Measurements from ENCODE around the gene SLF2. TPM values are rescaled to one million over a fixed set of nuclear protein-coding genes. Genes with fewer than 3 reads are reported as not detected.

Gene SLF2
- total RNA-seq, 1 experiment from 2014 or later, result 14.3 TPM

DNA sequence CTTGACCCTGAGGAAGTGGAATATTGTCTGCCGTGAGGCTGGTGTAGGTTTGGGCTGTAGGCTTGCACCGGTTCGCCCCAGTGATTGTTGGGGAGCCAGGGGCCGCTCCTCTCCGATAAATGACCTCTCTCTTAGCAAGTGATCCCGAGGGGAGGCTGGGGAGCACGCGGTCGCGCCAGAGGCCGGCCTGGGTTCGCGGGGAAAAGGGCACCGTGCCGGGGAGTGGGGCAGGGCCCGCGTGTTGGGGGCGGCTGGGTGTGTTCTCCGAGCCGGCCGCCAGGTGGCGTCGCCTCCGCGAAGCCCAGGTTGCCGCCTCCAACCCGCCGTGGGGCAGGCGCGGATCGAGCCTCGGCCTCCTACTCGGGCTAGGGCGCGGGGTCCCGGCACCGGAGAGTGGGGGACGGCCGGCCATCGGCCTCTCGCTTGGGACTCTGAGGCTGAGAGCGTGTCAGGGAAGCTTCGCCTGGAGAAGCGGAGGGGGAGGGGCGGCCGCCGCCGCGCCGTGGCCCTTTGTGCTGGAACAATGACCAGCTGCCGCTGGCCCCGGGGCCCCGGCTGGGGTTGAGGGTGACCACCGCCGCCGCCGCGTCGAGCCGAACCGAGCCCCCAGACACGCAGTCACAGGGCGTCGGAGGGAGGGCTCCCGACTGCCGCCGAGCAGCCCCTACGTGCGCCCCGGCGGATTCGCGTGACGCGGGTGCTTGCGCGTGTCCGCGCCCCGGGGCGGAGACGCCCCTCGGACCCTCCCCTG is 86.4 kb downstream of the SLF2 start (continued):
- TF ChIP-seq, protein P1, sequence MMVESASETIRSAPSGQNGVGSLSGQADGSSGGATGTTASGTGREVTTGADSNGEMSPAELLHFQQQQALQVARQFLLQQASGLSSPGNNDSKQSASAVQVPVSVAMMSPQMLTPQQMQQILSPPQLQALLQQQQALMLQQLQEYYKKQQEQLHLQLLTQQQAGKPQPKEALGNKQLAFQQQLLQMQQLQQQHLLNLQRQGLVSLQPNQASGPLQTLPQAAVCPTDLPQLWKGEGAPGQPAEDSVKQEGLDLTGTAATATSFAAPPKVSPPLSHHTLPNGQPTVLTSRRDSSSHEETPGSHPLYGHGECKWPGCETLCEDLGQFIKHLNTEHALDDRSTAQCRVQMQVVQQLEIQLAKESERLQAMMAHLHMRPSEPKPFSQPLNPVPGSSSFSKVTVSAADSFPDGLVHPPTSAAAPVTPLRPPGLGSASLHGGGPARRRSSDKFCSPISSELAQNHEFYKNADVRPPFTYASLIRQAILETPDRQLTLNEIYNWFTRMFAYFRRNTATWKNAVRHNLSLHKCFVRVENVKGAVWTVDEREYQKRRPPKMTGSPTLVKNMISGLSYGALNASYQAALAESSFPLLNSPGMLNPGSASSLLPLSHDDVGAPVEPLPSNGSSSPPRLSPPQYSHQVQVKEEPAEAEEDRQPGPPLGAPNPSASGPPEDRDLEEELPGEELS (CRISPR knock-in tag; IDR thresholded peaks at IDR 0.05), result no peak; the same call in 1 of the 2 replicates
- TF ChIP-seq, protein P2, sequence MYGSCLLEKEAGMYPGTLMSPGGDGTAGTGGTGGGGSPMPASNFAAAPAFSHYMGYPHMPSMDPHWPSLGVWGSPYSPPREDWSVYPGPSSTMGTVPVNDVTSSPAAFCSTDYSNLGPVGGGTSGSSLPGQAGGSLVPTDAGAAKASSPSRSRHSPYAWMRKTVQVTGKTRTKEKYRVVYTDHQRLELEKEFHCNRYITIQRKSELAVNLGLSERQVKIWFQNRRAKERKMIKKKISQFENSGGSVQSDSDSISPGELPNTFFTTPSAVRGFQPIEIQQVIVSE (CRISPR knock-in tag; IDR thresholded peaks at IDR 0.05; ENCODE audit: borderline replicate concordance), result no peak
- peak; percentile 56; the same call in 1 of the 2 replicates for TF ChIP-seq KAT7 (CRISPR knock-in tag; IDR thresholded peaks at IDR 0.05; ENCODE audit: borderline replicate concordance)
- 0 out of 2 replicates have a peak, but pooled peaks have one; percentile 71 for TF ChIP-seq ZNF138 (CRISPR knock-in tag; conservative IDR thresholded peaks at IDR 0.05)
- TF ChIP-seq, protein P3, sequence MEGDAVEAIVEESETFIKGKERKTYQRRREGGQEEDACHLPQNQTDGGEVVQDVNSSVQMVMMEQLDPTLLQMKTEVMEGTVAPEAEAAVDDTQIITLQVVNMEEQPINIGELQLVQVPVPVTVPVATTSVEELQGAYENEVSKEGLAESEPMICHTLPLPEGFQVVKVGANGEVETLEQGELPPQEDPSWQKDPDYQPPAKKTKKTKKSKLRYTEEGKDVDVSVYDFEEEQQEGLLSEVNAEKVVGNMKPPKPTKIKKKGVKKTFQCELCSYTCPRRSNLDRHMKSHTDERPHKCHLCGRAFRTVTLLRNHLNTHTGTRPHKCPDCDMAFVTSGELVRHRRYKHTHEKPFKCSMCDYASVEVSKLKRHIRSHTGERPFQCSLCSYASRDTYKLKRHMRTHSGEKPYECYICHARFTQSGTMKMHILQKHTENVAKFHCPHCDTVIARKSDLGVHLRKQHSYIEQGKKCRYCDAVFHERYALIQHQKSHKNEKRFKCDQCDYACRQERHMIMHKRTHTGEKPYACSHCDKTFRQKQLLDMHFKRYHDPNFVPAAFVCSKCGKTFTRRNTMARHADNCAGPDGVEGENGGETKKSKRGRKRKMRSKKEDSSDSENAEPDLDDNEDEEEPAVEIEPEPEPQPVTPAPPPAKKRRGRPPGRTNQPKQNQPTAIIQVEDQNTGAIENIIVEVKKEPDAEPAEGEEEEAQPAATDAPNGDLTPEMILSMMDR (IDR thresholded peaks at IDR 0.05), result peak; percentile 97
- TF ChIP-seq, protein P4, sequence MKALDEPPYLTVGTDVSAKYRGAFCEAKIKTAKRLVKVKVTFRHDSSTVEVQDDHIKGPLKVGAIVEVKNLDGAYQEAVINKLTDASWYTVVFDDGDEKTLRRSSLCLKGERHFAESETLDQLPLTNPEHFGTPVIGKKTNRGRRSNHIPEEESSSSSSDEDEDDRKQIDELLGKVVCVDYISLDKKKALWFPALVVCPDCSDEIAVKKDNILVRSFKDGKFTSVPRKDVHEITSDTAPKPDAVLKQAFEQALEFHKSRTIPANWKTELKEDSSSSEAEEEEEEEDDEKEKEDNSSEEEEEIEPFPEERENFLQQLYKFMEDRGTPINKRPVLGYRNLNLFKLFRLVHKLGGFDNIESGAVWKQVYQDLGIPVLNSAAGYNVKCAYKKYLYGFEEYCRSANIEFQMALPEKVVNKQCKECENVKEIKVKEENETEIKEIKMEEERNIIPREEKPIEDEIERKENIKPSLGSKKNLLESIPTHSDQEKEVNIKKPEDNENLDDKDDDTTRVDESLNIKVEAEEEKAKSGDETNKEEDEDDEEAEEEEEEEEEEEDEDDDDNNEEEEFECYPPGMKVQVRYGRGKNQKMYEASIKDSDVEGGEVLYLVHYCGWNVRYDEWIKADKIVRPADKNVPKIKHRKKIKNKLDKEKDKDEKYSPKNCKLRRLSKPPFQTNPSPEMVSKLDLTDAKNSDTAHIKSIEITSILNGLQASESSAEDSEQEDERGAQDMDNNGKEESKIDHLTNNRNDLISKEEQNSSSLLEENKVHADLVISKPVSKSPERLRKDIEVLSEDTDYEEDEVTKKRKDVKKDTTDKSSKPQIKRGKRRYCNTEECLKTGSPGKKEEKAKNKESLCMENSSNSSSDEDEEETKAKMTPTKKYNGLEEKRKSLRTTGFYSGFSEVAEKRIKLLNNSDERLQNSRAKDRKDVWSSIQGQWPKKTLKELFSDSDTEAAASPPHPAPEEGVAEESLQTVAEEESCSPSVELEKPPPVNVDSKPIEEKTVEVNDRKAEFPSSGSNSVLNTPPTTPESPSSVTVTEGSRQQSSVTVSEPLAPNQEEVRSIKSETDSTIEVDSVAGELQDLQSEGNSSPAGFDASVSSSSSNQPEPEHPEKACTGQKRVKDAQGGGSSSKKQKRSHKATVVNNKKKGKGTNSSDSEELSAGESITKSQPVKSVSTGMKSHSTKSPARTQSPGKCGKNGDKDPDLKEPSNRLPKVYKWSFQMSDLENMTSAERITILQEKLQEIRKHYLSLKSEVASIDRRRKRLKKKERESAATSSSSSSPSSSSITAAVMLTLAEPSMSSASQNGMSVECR (CRISPR knock-in tag; IDR thresholded peaks at IDR 0.05; ENCODE audit: borderline replicate concordance), result peak; percentile 39; the same call in 1 of the 2 replicates
- TF ChIP-seq MXD4 (CRISPR knock-in tag; IDR thresholded peaks at IDR 0.05; ENCODE audit: borderline replicate concordance), result no peak
- TF ChIP-seq HMGA2 (CRISPR knock-in tag; IDR thresholded peaks at IDR 0.05), result no peak
- TF ChIP-seq, protein P5, sequence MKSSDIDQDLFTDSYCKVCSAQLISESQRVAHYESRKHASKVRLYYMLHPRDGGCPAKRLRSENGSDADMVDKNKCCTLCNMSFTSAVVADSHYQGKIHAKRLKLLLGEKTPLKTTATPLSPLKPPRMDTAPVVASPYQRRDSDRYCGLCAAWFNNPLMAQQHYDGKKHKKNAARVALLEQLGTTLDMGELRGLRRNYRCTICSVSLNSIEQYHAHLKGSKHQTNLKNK (CRISPR knock-in tag; IDR thresholded peaks at IDR 0.05), result no peak
- TF ChIP-seq RELA (CRISPR knock-in tag; IDR thresholded peaks at IDR 0.05; ENCODE audit: borderline replicate concordance), result no peak
- TF ChIP-seq ZNF317 (CRISPR knock-in tag; IDR thresholded peaks at IDR 0.05; ENCODE audit: borderline replicate concordance, low read depth), result 0 out of 2 replicates have a peak, but pooled peaks have one; percentile 20
- no peak for TF ChIP-seq ZNF396 (CRISPR knock-in tag; IDR thresholded peaks at IDR 0.05; ENCODE audit: borderline replicate concordance)
- TF ChIP-seq, protein P6, sequence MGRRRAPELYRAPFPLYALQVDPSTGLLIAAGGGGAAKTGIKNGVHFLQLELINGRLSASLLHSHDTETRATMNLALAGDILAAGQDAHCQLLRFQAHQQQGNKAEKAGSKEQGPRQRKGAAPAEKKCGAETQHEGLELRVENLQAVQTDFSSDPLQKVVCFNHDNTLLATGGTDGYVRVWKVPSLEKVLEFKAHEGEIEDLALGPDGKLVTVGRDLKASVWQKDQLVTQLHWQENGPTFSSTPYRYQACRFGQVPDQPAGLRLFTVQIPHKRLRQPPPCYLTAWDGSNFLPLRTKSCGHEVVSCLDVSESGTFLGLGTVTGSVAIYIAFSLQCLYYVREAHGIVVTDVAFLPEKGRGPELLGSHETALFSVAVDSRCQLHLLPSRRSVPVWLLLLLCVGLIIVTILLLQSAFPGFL (CRISPR knock-in tag; IDR thresholded peaks at IDR 0.05; ENCODE audit: borderline replicate concordance), result no peak
- TF ChIP-seq, protein P7, sequence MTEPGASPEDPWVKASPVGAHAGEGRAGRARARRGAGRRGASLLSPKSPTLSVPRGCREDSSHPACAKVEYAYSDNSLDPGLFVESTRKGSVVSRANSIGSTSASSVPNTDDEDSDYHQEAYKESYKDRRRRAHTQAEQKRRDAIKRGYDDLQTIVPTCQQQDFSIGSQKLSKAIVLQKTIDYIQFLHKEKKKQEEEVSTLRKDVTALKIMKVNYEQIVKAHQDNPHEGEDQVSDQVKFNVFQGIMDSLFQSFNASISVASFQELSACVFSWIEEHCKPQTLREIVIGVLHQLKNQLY (CRISPR knock-in tag; IDR thresholded peaks at IDR 0.05), result no peak
- TF ChIP-seq MYBL2 (CRISPR knock-in tag; IDR thresholded peaks at IDR 0.05), result no peak
- peak; percentile 53; the same call in 1 of the 2 replicates for TF ChIP-seq CREM (CRISPR knock-in tag; IDR thresholded peaks at IDR 0.05)
- TF ChIP-seq ZNF263 (CRISPR knock-in tag; IDR thresholded peaks at IDR 0.05; ENCODE audit: low read depth), result no peak
- TF ChIP-seq, protein P8, sequence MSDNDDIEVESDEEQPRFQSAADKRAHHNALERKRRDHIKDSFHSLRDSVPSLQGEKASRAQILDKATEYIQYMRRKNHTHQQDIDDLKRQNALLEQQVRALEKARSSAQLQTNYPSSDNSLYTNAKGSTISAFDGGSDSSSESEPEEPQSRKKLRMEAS (CRISPR knock-in tag; IDR thresholded peaks at IDR 0.05), result peak; percentile 69
- TF ChIP-seq, protein P9, sequence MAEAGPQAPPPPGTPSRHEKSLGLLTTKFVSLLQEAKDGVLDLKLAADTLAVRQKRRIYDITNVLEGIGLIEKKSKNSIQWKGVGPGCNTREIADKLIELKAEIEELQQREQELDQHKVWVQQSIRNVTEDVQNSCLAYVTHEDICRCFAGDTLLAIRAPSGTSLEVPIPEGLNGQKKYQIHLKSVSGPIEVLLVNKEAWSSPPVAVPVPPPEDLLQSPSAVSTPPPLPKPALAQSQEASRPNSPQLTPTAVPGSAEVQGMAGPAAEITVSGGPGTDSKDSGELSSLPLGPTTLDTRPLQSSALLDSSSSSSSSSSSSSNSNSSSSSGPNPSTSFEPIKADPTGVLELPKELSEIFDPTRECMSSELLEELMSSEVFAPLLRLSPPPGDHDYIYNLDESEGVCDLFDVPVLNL (CRISPR knock-in tag; IDR thresholded peaks at IDR 0.05; ENCODE audit: borderline replicate concordance, low read depth), result no peak
- TF ChIP-seq SMAD3 (CRISPR knock-in tag; IDR thresholded peaks at IDR 0.05; ENCODE audit: borderline replicate concordance), result no peak
- TF ChIP-seq EMX1 (CRISPR knock-in tag; IDR thresholded peaks at IDR 0.05), result no peak
- no peak for TF ChIP-seq PRRX2 (CRISPR knock-in tag; IDR thresholded peaks at IDR 0.05)
- no peak for TF ChIP-seq NFATC4 (CRISPR knock-in tag; IDR thresholded peaks at IDR 0.05)
- TF ChIP-seq GABPB1 (CRISPR knock-in tag; IDR thresholded peaks at IDR 0.05), result no peak; the same call in 1 of the 2 replicates

All from WTC11 (cell line).